Bronchial epithelial cell (primary cell): ENCODE data around the gene SPATA16. TPM values are rescaled to one million over a fixed set of nuclear protein-coding genes. Genes with fewer than 3 reads are reported as not detected.

Experiments
- DNase-seq: peaks from one replicate; pipeline ENCODE4 v3.0.0-alpha.2; 2010; ENCODE audit warnings: low read depth
- FAIRE-seq: peaks from 2 replicates; lab custom pipeline; 2011; peaks lifted over from hg19 to GRCh38; lab: Jason Lieb, UNC
- H3K27me3 ChIP-seq: 2 replicates; pipeline ENCODE4 v1.5.1; 2011; ENCODE audit warnings: low read length; ENCODE audit not compliant: control insufficient read depth, insufficient read depth
- H3K36me3 ChIP-seq: 2 replicates; pipeline ENCODE4 v1.5.1; 2011; ENCODE audit warnings: low read length; ENCODE audit not compliant: control insufficient read depth, insufficient read depth
- H3K4me3 ChIP-seq: 2 replicates; pipeline ENCODE4 v1.5.1; 2011; ENCODE audit warnings: mild to moderate bottlenecking, low read depth, low read length, control low read depth
- total RNA-seq: library from RNA; depleted of rRNA; stranded (reverse); fragments of >200 nt; gene quantifications from 2 replicates; pipeline ENCODE4 v1.2.1, GENCODE V29; 2014
- TF ChIP-seq, protein P1 (sequence below): IDR thresholded peaks from 2 replicates; pipeline ENCODE4 v1.5.1; 2011; ENCODE audit warnings: mild to moderate bottlenecking, moderate library complexity, low read length, control low read depth, inconsistent platforms; ENCODE audit not compliant: insufficient read depth, severe bottlenecking

SPATA16 gene
- total RNA-seq, 1 donor from 2014 or later: not detected

DNA sequence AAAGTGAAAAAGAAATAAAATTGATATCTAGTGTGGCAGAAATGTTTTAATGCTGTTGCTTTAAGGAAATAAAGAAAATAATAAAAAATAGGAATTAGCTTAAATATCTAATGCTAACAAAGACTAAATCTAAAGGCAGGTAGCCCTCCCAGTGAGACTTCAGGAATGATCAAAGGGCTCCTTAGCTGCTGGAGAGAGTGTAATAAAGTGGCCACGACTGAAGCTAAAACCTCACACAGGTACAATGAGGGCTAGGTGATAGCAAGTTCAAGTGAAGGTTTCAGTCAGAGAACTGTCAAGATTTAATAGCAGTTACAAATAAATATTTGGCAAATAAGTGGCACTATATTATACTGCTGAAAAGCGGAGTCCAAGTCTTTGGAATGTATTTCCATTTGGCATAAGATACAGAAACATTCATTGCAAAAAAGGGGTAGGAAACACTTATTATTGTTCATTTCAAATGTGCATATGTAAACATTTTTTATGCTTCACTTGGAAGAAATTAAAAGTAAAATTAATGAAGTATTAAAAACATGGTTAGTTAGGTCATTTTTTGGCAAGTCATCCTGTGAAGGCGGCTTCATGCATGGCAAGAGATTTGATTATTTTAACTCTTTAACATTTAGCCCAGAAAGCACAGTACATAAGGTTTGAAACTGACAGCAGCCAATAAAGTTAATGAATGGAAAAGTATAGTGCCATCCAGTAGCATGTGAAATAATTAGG is 222.3 kb downstream of the SPATA16 start:
- Histone ChIP-seq H3K36me3 (no peaks in the 10 kb centered on the region), H3K27me3 (no peaks in the 10 kb centered on the region), H3K4me3 (no peak overlapping the region)
- DNase-seq (no peak), FAIRE-seq (no peak)
- TF ChIP-seq, protein P1, sequence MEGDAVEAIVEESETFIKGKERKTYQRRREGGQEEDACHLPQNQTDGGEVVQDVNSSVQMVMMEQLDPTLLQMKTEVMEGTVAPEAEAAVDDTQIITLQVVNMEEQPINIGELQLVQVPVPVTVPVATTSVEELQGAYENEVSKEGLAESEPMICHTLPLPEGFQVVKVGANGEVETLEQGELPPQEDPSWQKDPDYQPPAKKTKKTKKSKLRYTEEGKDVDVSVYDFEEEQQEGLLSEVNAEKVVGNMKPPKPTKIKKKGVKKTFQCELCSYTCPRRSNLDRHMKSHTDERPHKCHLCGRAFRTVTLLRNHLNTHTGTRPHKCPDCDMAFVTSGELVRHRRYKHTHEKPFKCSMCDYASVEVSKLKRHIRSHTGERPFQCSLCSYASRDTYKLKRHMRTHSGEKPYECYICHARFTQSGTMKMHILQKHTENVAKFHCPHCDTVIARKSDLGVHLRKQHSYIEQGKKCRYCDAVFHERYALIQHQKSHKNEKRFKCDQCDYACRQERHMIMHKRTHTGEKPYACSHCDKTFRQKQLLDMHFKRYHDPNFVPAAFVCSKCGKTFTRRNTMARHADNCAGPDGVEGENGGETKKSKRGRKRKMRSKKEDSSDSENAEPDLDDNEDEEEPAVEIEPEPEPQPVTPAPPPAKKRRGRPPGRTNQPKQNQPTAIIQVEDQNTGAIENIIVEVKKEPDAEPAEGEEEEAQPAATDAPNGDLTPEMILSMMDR: no peak

DNA sequence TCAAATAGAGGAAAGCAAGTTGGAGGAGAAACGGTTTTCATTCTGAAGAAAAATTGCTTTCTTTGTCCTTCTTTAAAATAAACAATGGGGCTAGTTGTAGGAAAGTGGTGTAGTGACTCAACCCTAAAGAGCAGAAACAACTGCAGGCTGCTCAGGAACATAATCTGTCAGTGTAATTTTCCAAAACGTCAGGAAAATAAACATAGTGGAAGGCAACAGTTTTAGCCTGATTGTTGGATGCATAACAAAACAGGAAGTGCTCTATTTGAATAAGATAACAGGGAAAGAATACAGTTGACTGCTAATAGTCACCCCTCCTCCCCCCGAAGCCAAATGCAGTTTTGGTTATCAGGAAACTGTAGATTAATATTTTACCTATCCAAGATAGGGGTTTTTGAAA is 222.9 kb downstream of the SPATA16 start:
- H3K27me3 ChIP-seq: no peaks in the 10 kb centered on the region
- H3K4me3 ChIP-seq: no peak overlapping the region
- TF ChIP-seq, protein P1: no peak
- FAIRE-seq: no peak
- H3K36me3 ChIP-seq: no peaks in the 10 kb centered on the region
- DNase-seq: no peak

DNA sequence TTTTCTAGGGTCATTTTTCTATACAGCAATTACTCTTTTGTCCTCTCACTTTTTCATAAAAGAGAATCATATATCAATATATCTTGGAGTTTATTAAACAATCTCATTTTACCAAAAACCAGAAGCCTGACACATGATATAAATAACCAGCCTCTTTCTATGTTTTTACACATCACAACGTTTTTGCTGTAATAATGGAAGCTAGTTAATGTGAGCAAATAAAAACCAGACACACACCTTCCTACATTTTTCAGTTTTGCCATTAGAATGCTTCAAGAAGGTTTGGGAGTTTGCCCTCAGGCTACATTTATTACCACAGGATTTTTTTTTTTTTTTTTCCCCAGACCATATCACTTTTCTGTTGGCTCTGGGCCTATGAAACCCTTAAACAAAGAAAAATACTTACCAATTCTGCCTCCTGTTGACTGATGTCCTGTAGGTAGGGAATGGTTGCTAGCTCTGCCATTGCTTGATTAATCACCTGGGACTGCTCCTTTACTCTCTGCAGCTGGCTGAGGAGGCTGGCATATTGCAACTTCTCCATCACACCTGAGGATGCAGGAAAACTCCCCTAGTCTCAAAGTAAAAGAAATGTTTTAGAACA is 225.0 kb downstream of the SPATA16 start:
- FAIRE-seq (no peak), DNase-seq (no peak)
- H3K27me3 ChIP-seq: no peaks in the 10 kb centered on the region
- H3K4me3 ChIP-seq: no peak overlapping the region
- TF ChIP-seq, protein P1: no peak
- H3K36me3 ChIP-seq: no peaks in the 10 kb centered on the region

DNA sequence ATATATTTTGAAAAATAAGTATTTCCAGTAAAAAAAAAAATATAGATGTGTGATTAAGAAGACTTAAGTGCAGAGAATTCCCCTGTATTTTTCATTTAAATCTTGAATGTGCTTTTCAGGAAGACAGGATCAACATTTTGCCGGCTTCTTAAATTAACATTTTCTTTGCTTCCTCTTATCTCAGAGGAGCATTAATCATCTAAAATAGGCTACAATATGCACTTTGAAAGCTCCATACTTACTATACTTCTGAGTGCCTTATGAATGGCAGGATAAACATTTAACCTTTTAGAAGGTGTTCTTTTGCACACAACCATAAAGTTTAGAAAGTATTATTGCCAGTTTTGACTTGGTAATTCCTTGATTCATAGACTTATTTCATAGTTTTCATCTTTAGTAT is 226.2 kb downstream of the SPATA16 start:
- no peaks in the 10 kb centered on the region for H3K27me3 ChIP-seq
- no peak for FAIRE-seq
- TF ChIP-seq, protein P1: no peak
- DNase-seq: no peak
- no peak overlapping the region for H3K4me3 ChIP-seq
- H3K36me3 ChIP-seq: no peaks in the 10 kb centered on the region

DNA sequence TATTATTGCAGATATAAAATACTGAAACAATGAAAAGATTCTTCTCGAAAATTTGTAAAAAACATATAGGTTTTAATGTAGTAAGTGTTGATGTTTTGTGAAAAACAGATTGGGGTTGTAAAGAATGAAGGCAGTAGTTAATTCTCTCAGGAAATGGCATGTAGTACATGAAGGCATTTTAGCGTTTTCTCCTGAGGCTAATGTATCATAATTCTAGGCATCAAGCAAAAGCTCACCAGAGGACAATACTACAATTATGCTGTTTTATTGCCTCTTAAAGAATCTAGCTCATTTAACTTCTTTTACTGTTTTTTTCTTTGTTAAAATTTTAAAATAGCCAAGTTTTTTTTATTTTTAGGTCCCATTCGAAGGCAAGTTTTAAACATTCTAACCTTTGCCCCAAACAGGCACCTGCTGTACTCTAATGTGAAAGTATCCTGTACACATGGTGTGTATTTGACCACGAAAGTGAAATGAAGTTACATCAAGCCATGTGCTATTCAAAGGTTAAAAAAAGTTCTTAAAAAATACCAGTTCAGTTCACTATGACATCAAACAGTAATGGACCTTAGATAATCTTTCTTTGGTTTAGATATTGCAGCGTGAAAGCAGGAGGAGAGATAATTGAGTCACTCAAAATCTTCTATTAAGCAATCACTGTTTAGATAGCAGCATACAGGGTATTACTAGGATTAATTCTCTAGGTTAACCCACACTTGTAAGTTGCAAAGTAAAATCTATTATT is 227.0 kb downstream of the SPATA16 start:
- TF ChIP-seq, protein P1: no peak
- Histone ChIP-seq H3K27me3 (no peaks in the 10 kb centered on the region), H3K4me3 (no peak overlapping the region), H3K36me3 (no peaks in the 10 kb centered on the region)
- FAIRE-seq (no peak), DNase-seq (no peak)
